Measurements from ENCODE around the gene HIGD1B.

HIGD1B gene

DNA sequence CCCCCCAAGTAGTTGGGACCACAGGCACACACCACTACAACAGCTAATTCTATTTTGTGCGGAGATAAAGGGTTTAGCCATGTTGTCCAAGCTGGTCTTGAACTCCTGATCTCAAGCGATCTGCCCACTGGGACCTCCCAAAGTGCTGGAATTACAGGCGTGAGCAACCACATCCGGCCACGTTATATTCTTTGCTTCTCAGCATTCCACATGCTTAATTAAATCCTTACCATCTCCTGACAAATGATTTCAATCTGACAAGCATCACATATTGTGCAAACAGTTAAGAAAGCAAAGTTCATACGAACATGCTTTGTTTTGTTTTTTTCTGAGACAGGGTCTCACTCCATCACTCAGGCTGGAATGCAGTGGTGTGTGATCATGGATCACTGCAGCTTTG is 18.2 kb downstream of the HIGD1B start:
- H3K9ac ChIP-seq (ENCODE audit: insufficient read length, low read depth) = no peak overlapping the region
- TF ChIP-seq ZNF274 (IDR thresholded peaks at IDR 0.05; ENCODE audit: low read depth, low read length) (no peak), SUZ12 (IDR thresholded peaks at IDR 0.05; ENCODE audit: extremely low read depth, insufficient read depth, insufficient read length) (no peak), YY1 (IDR thresholded peaks at IDR 0.05; ENCODE audit: insufficient read depth, insufficient read length) (no peak)
- no peaks in the 10 kb centered on the region for H3K27me3 ChIP-seq (ENCODE audit: insufficient read depth, insufficient read length)
- H3K4me1 ChIP-seq (ENCODE audit: insufficient read depth, insufficient read length) = no peaks in the 10 kb centered on the region
- H3K4me3 ChIP-seq (ENCODE audit: insufficient read length, low read depth) = no peak overlapping the region
- peaks cover 93% of the 10 kb centered on the region for H3K36me3 ChIP-seq (ENCODE audit: insufficient read depth, insufficient read length, low read length)
- H3K9me3 ChIP-seq (ENCODE audit: insufficient read depth, low read length) = no peaks in the 10 kb centered on the region
- DNase-seq (ENCODE audit: low read depth, low spot score) = no peak

DNA sequence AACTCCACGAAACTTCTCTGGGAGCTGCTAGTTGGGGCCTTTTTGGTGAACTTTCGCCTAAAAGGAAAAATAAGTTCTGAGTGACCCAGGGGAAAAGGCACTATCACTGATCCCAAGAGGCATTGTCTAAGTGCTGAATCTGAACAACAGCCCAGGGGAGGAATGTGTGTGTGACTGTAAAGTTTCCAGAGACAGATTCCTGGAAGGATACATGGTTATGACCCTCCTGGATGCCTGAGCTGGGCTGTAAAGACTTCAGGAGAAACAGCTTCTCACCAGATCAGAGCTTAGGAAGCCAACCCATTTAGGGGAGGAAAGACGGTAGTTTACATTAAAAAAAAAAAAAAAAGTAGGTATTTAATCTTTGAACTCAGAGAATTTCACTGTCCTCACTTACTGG is 20.2 kb downstream of the HIGD1B start:
- no peaks in the 10 kb centered on the region for H3K9me3 ChIP-seq (ENCODE audit: insufficient read depth, low read length)
- TF ChIP-seq SUZ12 (IDR thresholded peaks at IDR 0.05; ENCODE audit: extremely low read depth, insufficient read depth, insufficient read length) (no peak), ZNF274 (IDR thresholded peaks at IDR 0.05; ENCODE audit: low read depth, low read length) (no peak), YY1 (IDR thresholded peaks at IDR 0.05; ENCODE audit: insufficient read depth, insufficient read length) (no peak)
- no peaks in the 10 kb centered on the region for H3K27me3 ChIP-seq (ENCODE audit: insufficient read depth, insufficient read length)
- no peak for DNase-seq (ENCODE audit: low read depth, low spot score)
- H3K9ac ChIP-seq (ENCODE audit: insufficient read length, low read depth) = no peak overlapping the region
- peaks cover 91% of the 10 kb centered on the region for H3K36me3 ChIP-seq (ENCODE audit: insufficient read depth, insufficient read length, low read length)
- no peak overlapping the region for H3K4me3 ChIP-seq (ENCODE audit: insufficient read length, low read depth)
- H3K4me1 ChIP-seq (ENCODE audit: insufficient read depth, insufficient read length) = no peaks in the 10 kb centered on the region

- Histone ChIP-seq H3K9me3 (ENCODE audit: insufficient read depth, low read length) (no peaks in the 10 kb centered on the region), H3K27me3 (ENCODE audit: insufficient read depth, insufficient read length) (no peaks in the 10 kb centered on the region), H3K4me3 (ENCODE audit: insufficient read length, low read depth) (no peak overlapping the region), H3K4me1 (ENCODE audit: insufficient read depth, insufficient read length) (no peaks in the 10 kb centered on the region), H3K9ac (ENCODE audit: insufficient read length, low read depth) (no peak overlapping the region), H3K36me3 (ENCODE audit: insufficient read depth, insufficient read length, low read length) (peaks cover 88% of the 10 kb centered on the region)
- TF ChIP-seq ZNF274 (IDR thresholded peaks at IDR 0.05; ENCODE audit: low read depth, low read length) (no peak), SUZ12 (IDR thresholded peaks at IDR 0.05; ENCODE audit: extremely low read depth, insufficient read depth, insufficient read length) (no peak), YY1 (IDR thresholded peaks at IDR 0.05; ENCODE audit: insufficient read depth, insufficient read length) (no peak)
- DNase-seq (ENCODE audit: low read depth, low spot score) = no peak
Measured at GRCh38 chr17:44871556-44871955, 23.9 kb downstream of the HIGD1B start.

GRCh38 chr17:44872131-44872768 is 24.6 kb downstream of the HIGD1B start:
- TF ChIP-seq ZNF274 (IDR thresholded peaks at IDR 0.05; ENCODE audit: low read depth, low read length) = no peak
- TF ChIP-seq SUZ12 (IDR thresholded peaks at IDR 0.05; ENCODE audit: extremely low read depth, insufficient read depth, insufficient read length) = no peak
- TF ChIP-seq YY1 (IDR thresholded peaks at IDR 0.05; ENCODE audit: insufficient read depth, insufficient read length) = no peak
- peaks cover 89% of the 10 kb centered on the region for H3K36me3 ChIP-seq (ENCODE audit: insufficient read depth, insufficient read length, low read length)
- H3K4me3 ChIP-seq (ENCODE audit: insufficient read length, low read depth) = no peak overlapping the region
- no peak overlapping the region for H3K9ac ChIP-seq (ENCODE audit: insufficient read length, low read depth)
- H3K4me1 ChIP-seq (ENCODE audit: insufficient read depth, insufficient read length) = no peaks in the 10 kb centered on the region
- H3K27me3 ChIP-seq (ENCODE audit: insufficient read depth, insufficient read length) = no peaks in the 10 kb centered on the region
- no peaks in the 10 kb centered on the region for H3K9me3 ChIP-seq (ENCODE audit: insufficient read depth, low read length)
- DNase-seq (ENCODE audit: low read depth, low spot score) = no peak

GRCh38 chr17:44875761-44876160 is 28.1 kb downstream of the HIGD1B start:
- no peaks in the 10 kb centered on the region for H3K27me3 ChIP-seq (ENCODE audit: insufficient read depth, insufficient read length)
- no peak overlapping the region for H3K4me3 ChIP-seq (ENCODE audit: insufficient read length, low read depth)
- peaks cover 90% of the 10 kb centered on the region for H3K36me3 ChIP-seq (ENCODE audit: insufficient read depth, insufficient read length, low read length)
- no peaks in the 10 kb centered on the region for H3K4me1 ChIP-seq (ENCODE audit: insufficient read depth, insufficient read length)
- no peaks in the 10 kb centered on the region for H3K9me3 ChIP-seq (ENCODE audit: insufficient read depth, low read length)
- TF ChIP-seq SUZ12 (IDR thresholded peaks at IDR 0.05; ENCODE audit: extremely low read depth, insufficient read depth, insufficient read length) = no peak
- no peak for TF ChIP-seq ZNF274 (IDR thresholded peaks at IDR 0.05; ENCODE audit: low read depth, low read length)
- TF ChIP-seq YY1 (IDR thresholded peaks at IDR 0.05; ENCODE audit: insufficient read depth, insufficient read length) = no peak
- H3K9ac ChIP-seq (ENCODE audit: insufficient read length, low read depth) = no peak overlapping the region
- DNase-seq (ENCODE audit: low read depth, low spot score) = no peak

DNA sequence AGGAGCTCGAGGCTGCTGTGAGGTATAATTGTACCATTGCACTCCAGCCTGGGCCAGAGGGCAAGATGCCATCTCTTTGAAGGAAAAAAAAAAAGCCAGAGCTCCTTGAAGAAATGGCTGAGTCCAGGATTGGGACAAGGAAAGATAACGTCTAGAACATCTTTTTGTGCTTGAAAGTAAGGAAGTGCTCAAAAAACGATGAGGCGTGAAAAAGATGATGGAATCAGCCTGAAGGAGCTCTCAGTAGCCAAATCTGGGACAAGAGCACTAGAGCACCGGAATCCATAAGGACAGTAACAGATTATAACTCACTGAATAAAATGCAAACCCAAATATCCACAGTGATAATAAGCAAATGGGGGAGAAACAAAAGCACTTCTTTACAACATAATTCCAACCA is 29.4 kb downstream of the HIGD1B start:
- H3K36me3 ChIP-seq (ENCODE audit: insufficient read depth, insufficient read length, low read length) = peaks cover 95% of the 10 kb centered on the region
- no peaks in the 10 kb centered on the region for H3K9me3 ChIP-seq (ENCODE audit: insufficient read depth, low read length)
- no peaks in the 10 kb centered on the region for H3K4me1 ChIP-seq (ENCODE audit: insufficient read depth, insufficient read length)
- H3K9ac ChIP-seq (ENCODE audit: insufficient read length, low read depth) = no peak overlapping the region
- H3K27me3 ChIP-seq (ENCODE audit: insufficient read depth, insufficient read length) = no peaks in the 10 kb centered on the region
- DNase-seq (ENCODE audit: low read depth, low spot score) = no peak
- H3K4me3 ChIP-seq (ENCODE audit: insufficient read length, low read depth) = no peak overlapping the region
- TF ChIP-seq SUZ12 (IDR thresholded peaks at IDR 0.05; ENCODE audit: extremely low read depth, insufficient read depth, insufficient read length) (no peak), ZNF274 (IDR thresholded peaks at IDR 0.05; ENCODE audit: low read depth, low read length) (no peak), YY1 (IDR thresholded peaks at IDR 0.05; ENCODE audit: insufficient read depth, insufficient read length) (no peak)

DNA sequence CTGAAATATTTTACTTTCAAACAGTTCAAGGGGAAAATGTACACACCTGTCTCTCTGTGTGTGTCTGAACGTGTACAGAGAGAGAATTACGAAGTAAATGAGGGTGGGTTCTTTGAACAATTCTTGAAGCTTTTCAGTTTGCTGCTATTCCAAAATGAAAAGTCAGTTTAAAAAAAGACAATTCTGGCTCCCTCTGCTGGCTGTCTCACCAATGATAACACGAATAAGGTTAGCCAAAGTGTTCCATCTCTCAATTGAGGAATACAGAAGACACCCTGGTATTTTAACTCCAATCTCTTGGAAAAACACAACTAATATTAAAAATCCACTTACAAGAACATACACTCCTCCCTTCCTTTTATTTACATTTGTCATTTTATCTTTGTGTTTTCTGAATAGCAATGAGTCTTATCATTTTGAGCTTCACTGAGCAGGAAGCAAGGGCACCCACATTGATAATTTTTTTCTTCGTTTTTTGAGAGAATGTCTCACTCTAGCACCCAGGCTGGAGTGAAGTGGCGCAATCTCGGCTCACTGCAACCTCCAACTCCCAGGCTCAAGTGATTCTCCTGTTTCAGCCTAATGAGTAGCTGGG is 31.0 kb downstream of the HIGD1B start:
- Histone ChIP-seq H3K36me3 (ENCODE audit: insufficient read depth, insufficient read length, low read length) (peaks cover 98% of the 10 kb centered on the region), H3K9ac (ENCODE audit: insufficient read length, low read depth) (no peak overlapping the region), H3K27me3 (ENCODE audit: insufficient read depth, insufficient read length) (no peaks in the 10 kb centered on the region), H3K4me1 (ENCODE audit: insufficient read depth, insufficient read length) (no peaks in the 10 kb centered on the region), H3K4me3 (ENCODE audit: insufficient read length, low read depth) (no peak overlapping the region), H3K9me3 (ENCODE audit: insufficient read depth, low read length) (no peaks in the 10 kb centered on the region)
- DNase-seq (ENCODE audit: low read depth, low spot score) = no peak
- TF ChIP-seq SUZ12 (IDR thresholded peaks at IDR 0.05; ENCODE audit: extremely low read depth, insufficient read depth, insufficient read length) (no peak), ZNF274 (IDR thresholded peaks at IDR 0.05; ENCODE audit: low read depth, low read length) (no peak), YY1 (IDR thresholded peaks at IDR 0.05; ENCODE audit: insufficient read depth, insufficient read length) (no peak)

Data from NT2/D1 (cell line).